ENCODE results near the gene PRSS8.

The PRSS8 gene

GRCh38 chr16:31128711-31129567 is 6.6 kb downstream of the PRSS8 start:
- DNase-seq (ENCODE audit: low read depth in 3 of 3): no peak

- DNase-seq (ENCODE audit: low read depth in 3 of 3): no peak
Observed at GRCh38 chr16:31127182-31127581, 8.3 kb downstream of the PRSS8 start.

GRCh38 chr16:31125844-31126243 is 9.7 kb downstream of the PRSS8 start:
- DNase-seq (ENCODE audit: low read depth in 3 of 3): no peak

- DNase-seq (ENCODE audit: low read depth in 3 of 3): no peak
Observed at GRCh38 chr16:31120129-31120528, 15.4 kb downstream of the PRSS8 start.

- no peak for DNase-seq (ENCODE audit: low read depth in 3 of 3)
Observed at GRCh38 chr16:31118223-31119155, 17.0 kb downstream of the PRSS8 start.

GRCh38 chr16:31117384-31118222 is 17.9 kb downstream of the PRSS8 start, which contains the start of gene KAT8:
KAT8 (plus strand) TSS chr16:31117664; CDS start chr16:31117682, 18 bp downstream.
- peak; percentile 94 to 98 (median 98) for DNase-seq (ENCODE audit: low read depth in 3 of 3)

GRCh38 chr16:31114468-31114867 is 21.1 kb downstream of the PRSS8 start:
- DNase-seq (ENCODE audit: low read depth in 3 of 3): no peak

GRCh38 chr16:31113121-31114120 is 22.1 kb downstream of the PRSS8 start:
- DNase-seq (ENCODE audit: low read depth in 3 of 3): no peak

GRCh38 chr16:31112711-31113110 is 22.8 kb downstream of the PRSS8 start:
- DNase-seq (ENCODE audit: low read depth in 3 of 3): no peak

GRCh38 chr16:31111881-31112466 is 23.6 kb downstream of the PRSS8 start:
- DNase-seq (ENCODE audit: low read depth in 3 of 3): no peak

- DNase-seq (ENCODE audit: low read depth in 3 of 3): no peak
Observed at GRCh38 chr16:31110106-31111034, 25.2 kb downstream of the PRSS8 start.

GRCh38 chr16:31109622-31110021 is 25.9 kb downstream of the PRSS8 start:
- no peak for DNase-seq (ENCODE audit: low read depth in 3 of 3)

- DNase-seq (ENCODE audit: low read depth in 3 of 3): no peak
Observed at GRCh38 chr16:31108794-31109558, 26.6 kb downstream of the PRSS8 start.

GRCh38 chr16:31108035-31108793 is 27.3 kb downstream of the PRSS8 start, which contains the start of gene BCKDK:
BCKDK (plus strand) TSS chr16:31108386; CDS start chr16:31109224, 838 bp downstream.
- peak; percentile 57 to 83 (median 63) for DNase-seq (ENCODE audit: low read depth in 3 of 3)

- peak in 1 of 3 experiments; percentile 44 for DNase-seq (ENCODE audit: low read depth in 3 of 3)
Observed at GRCh38 chr16:31107465-31107867, 28.1 kb downstream of the PRSS8 start.

GRCh38 chr16:31106509-31107464 is 28.7 kb downstream of the PRSS8 start:
- DNase-seq (ENCODE audit: low read depth in 3 of 3): no peak

Data from stimulated activated CD4-positive, alpha-beta T cell treated with anti-CD3 and anti-CD28 coated beads, TNF-alpha, amount 100 ng/mL, for 24 hours (primary cell).